CD4-positive, alpha-beta T cell treated with Interleukin-17A for 4 hours (primary cell): ENCODE results near the gene NAV3.

Experiments used
- DNase-seq: peaks from one replicate; pipeline ENCODE4 v3.0.0-alpha.2; 2020; ENCODE audit warnings: mixed read lengths

NAV3 gene

GRCh38 chr12:77847680-77848431 is 17.2 kb downstream of the NAV3 start:
- no peak for DNase-seq

GRCh38 chr12:77850129-77850528 is 19.4 kb downstream of the NAV3 start:
- DNase-seq: no peak

- no peak for DNase-seq
These were observed 20.0 kb downstream of the NAV3 start for GRCh38 chr12:77850698-77851097.

- no peak for DNase-seq
These were observed 24.9 kb downstream of the NAV3 start for GRCh38 chr12:77855548-77855947.

- DNase-seq: no peak
These were observed 30.6 kb downstream of the NAV3 start for GRCh38 chr12:77861317-77861716.

GRCh38 chr12:77865178-77865577 is 34.5 kb downstream of the NAV3 start:
- DNase-seq: no peak

- no peak for DNase-seq
These were observed 48.2 kb downstream of the NAV3 start for GRCh38 chr12:77878901-77879300.

GRCh38 chr12:77882709-77883108 is 52.0 kb downstream of the NAV3 start:
- no peak for DNase-seq

GRCh38 chr12:77888611-77889010 is 57.9 kb downstream of the NAV3 start:
- no peak for DNase-seq

- DNase-seq: no peak
These were observed 60.9 kb downstream of the NAV3 start for GRCh38 chr12:77891518-77892147.

- no peak for DNase-seq
These were observed 63.2 kb downstream of the NAV3 start for GRCh38 chr12:77893918-77894317.

- DNase-seq: no peak
These were observed 63.9 kb downstream of the NAV3 start for GRCh38 chr12:77894556-77894955.

GRCh38 chr12:77895699-77896098 is 65.0 kb downstream of the NAV3 start:
- DNase-seq: no peak

- no peak for DNase-seq
These were observed 77.2 kb downstream of the NAV3 start for GRCh38 chr12:77907936-77908335.

- DNase-seq: no peak
These were observed 83.4 kb downstream of the NAV3 start for GRCh38 chr12:77914081-77914488.

- no peak for DNase-seq
These were observed 84.4 kb downstream of the NAV3 start for GRCh38 chr12:77915071-77915600.

- DNase-seq: no peak
These were observed 85.6 kb downstream of the NAV3 start for GRCh38 chr12:77916276-77916675.

- DNase-seq: no peak
These were observed 87.4 kb downstream of the NAV3 start for GRCh38 chr12:77918046-77918445.

- DNase-seq: no peak
These were observed 88.8 kb downstream of the NAV3 start for GRCh38 chr12:77919450-77919849.

- no peak for DNase-seq
These were observed 93.2 kb downstream of the NAV3 start for GRCh38 chr12:77923882-77924281.

- no peak for DNase-seq
These were observed 94.0 kb downstream of the NAV3 start for GRCh38 chr12:77924703-77925102.

GRCh38 chr12:77925536-77926108 is 94.9 kb downstream of the NAV3 start:
- no peak for DNase-seq

GRCh38 chr12:77928078-77928477 is 97.4 kb downstream of the NAV3 start:
- no peak for DNase-seq

- DNase-seq: no peak
These were observed 101.5 kb downstream of the NAV3 start for GRCh38 chr12:77932216-77932615.
